ENCODE results near the gene MYO9A. TPM values are rescaled to one million over a fixed set of nuclear protein-coding genes. Genes with fewer than 3 reads are reported as not detected.

The MYO9A gene
- total RNA-seq, 4 donors from 2014 or later = 71.1 to 96.8 (median 80.8) TPM

GRCh38 chr15:71773206-71773859 is 344.6 kb downstream of the MYO9A start:
- Histone ChIP-seq H3K9me3 (no peaks in the 10 kb centered on the region), H3K27me3 (no peaks in the 10 kb centered on the region), H3K27ac (replicated peaks in 1 of 4) (no peak overlapping the region), H3K4me1 (no peaks in the 10 kb centered on the region), H3K36me3 (peaks cover 0 to 10% (median 0%) of the 10 kb centered on the region in 4 donors), H3K4me3 (no peak overlapping the region)
- DNase-seq (ENCODE audit: extremely low spot score) = no peak
- TF ChIP-seq, protein P1, sequence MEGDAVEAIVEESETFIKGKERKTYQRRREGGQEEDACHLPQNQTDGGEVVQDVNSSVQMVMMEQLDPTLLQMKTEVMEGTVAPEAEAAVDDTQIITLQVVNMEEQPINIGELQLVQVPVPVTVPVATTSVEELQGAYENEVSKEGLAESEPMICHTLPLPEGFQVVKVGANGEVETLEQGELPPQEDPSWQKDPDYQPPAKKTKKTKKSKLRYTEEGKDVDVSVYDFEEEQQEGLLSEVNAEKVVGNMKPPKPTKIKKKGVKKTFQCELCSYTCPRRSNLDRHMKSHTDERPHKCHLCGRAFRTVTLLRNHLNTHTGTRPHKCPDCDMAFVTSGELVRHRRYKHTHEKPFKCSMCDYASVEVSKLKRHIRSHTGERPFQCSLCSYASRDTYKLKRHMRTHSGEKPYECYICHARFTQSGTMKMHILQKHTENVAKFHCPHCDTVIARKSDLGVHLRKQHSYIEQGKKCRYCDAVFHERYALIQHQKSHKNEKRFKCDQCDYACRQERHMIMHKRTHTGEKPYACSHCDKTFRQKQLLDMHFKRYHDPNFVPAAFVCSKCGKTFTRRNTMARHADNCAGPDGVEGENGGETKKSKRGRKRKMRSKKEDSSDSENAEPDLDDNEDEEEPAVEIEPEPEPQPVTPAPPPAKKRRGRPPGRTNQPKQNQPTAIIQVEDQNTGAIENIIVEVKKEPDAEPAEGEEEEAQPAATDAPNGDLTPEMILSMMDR (IDR thresholded peaks at IDR 0.05) = no peak
- TF ChIP-seq EP300 (IDR thresholded peaks at IDR 0.05) (no peak), POLR2AphosphoS5 (IDR thresholded peaks at IDR 0.05) (no peak), POLR2A (IDR thresholded peaks at IDR 0.05; ENCODE audit: low read depth) (no peak)
- intact Hi-C loops (cut with DNase I) = no loop called here
- WGBS = 86% methylated on average over 1 of the region's 1 CpG

Small RNAs within 50 kb of the gene (small RNA-seq; reads per million reads assigned to genes)
- gene RNA5SP399 (0 to 0.17 (median 0.17) reads per million in 3 donors), gene RNU2-65P (0 reads per million in 3 donors)

Other genes with a start within 250 kb of the MYO9A start
- 1 to 10 TPM; 1.7 to 2.4 (median 2.0) TPM for gene SENP8, start 253 bp upstream of the MYO9A start, total RNA-seq
- gene GRAMD2A, start 79.6 kb upstream of the MYO9A start, total RNA-seq = 1 to 10 TPM in 2 of 4 donors, under 1 TPM in 2; 0.33 to 2.5 (median 0.75) TPM
- 100 to 1,000 TPM; 392 to 605 (median 482) TPM for gene PKM, start 113.0 kb upstream of the MYO9A start, total RNA-seq
- gene PARP6, start 154.4 kb upstream of the MYO9A start, total RNA-seq = 10 to 100 TPM; 46.5 to 79.0 (median 53.7) TPM
- gene CELF6, start 202.0 kb upstream of the MYO9A start, total RNA-seq = 1 to 10 TPM; 1.2 to 4.6 (median 2.5) TPM